Stimulated activated CD8-positive, alpha-beta memory T cell treated with anti-CD3 and anti-CD28 coated beads, Interleukin-4, amount 100 ng/mL, for 1 hour (primary cell): ENCODE measurements around the gene KLHL22.
"Not testable (repeated sequence)": the region's sequence is repeated elsewhere in the genome, so short reads cannot be mapped to it uniquely, and the experiment has no call there.

Experiments used
- DNase-seq, 2 donors: peaks; one replicate each; pipeline ENCODE4 v3.0.0-alpha.2; 2020; ENCODE audit warnings: low read depth in 2 of 2, low spot score in 1 of 2

KLHL22 gene

GRCh38 chr22:20523086-20523983 lies 27.7 kb upstream of the KLHL22 start:
- DNase-seq = no peak

GRCh38 chr22:20522134-20523004 lies 26.8 kb upstream of the KLHL22 start:
- DNase-seq = no peak

- DNase-seq = no peak
Observed at GRCh38 chr22:20520093-20520511, 24.5 kb upstream of the KLHL22 start.

GRCh38 chr22:20519558-20519957 lies 24.0 kb upstream of the KLHL22 start:
- DNase-seq = no peak

GRCh38 chr22:20517841-20518592 lies 22.4 kb upstream of the KLHL22 start:
- no peak for DNase-seq

- no peak for DNase-seq
Observed at GRCh38 chr22:20517422-20517821, 21.8 kb upstream of the KLHL22 start.

- DNase-seq = no peak
Observed at GRCh38 chr22:20516399-20516798, 20.8 kb upstream of the KLHL22 start.

- DNase-seq = no peak
Observed at GRCh38 chr22:20514658-20515406, 19.2 kb upstream of the KLHL22 start.

GRCh38 chr22:20511578-20512229 lies 16.1 kb upstream of the KLHL22 start:
- DNase-seq = no peak

- no peak for DNase-seq
Observed at GRCh38 chr22:20510811-20511577, 15.4 kb upstream of the KLHL22 start.

- no peak for DNase-seq
Observed at GRCh38 chr22:20509344-20510047, 13.9 kb upstream of the KLHL22 start.

GRCh38 chr22:20508815-20509271 lies 13.2 kb upstream of the KLHL22 start:
- DNase-seq = no peak

GRCh38 chr22:20508067-20508755 lies 12.6 kb upstream of the KLHL22 start:
- DNase-seq = not testable (repeated sequence)

- DNase-seq = peak; percentile 67 to 78
Observed at GRCh38 chr22:20507253-20508066, 11.9 kb upstream of the KLHL22 start, which contains the start of gene MED15. MED15 (plus strand) TSS chr22:20507610; CDS start chr22:20507679, 69 bp downstream.

GRCh38 chr22:20506543-20507252 lies 11.1 kb upstream of the KLHL22 start:
- DNase-seq = no peak

GRCh38 chr22:20504293-20504922 lies 8.8 kb upstream of the KLHL22 start:
- DNase-seq = not testable (repeated sequence)
